NCI-H345 treated with DMSO at 0.1 percent for 48 hours (cell line): Measurements from ENCODE around the gene SMCO1.
A peak's percentile ranks its signal among the peaks of the same experiment; 100 is the strongest.
"Not testable (repeated sequence)": the region's sequence is repeated elsewhere in the genome, so short reads cannot be mapped to it uniquely, and the experiment has no call there.

ENCODE experiments used
- DNase-seq: peaks from one replicate; lab custom pipeline; 2025; ENCODE audit not compliant: unreplicated experiment; lab: John Stamatoyannopoulos, UW

The SMCO1 gene, protein sequence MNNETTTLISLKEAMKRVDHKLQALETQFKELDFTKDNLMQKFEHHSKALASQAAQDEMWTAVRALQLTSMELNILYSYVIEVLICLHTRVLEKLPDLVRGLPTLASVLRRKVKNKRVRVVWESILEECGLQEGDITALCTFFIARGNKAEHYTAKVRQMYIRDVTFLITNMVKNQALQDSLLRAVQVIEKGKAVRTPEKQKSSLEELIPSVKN

DNA sequence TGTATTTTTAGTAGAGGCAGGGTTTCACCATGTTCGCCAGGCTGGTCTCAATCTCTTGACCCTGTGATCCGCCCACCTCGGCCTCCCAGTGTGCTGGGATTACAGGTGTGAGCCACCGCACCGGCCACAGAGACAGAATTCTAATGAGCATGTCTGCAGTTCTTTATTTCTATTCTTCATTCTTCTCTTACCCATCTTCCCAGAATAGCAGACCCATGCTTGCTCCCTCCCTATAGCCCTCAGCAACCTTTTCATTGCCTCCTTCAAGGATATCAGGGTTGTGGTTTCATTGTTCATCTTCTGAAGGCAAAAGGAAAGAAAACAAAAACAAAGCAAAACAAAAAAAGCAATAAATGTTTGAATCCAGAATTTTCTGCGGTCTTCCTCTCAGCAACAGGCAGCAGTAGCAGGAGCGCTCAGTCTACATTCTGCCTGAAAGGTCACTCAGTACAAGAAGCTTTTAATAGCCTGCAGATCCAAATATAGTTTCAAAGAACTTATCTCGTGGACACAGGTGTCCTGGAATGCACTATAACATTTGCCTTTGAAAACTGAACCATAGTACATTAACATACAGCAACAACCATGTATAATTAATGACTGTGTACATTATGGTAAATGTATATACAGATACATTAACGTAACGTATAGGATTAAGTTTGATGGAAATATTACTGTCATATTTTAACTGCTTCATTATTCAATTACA, at the start of gene SMCO1:
TSS of gene SMCO1 (minus strand) at position 434 of the 709 bp plus-strand sequence. CDS start at position 297, 137 bp downstream.
- DNase-seq: no peak

DNA sequence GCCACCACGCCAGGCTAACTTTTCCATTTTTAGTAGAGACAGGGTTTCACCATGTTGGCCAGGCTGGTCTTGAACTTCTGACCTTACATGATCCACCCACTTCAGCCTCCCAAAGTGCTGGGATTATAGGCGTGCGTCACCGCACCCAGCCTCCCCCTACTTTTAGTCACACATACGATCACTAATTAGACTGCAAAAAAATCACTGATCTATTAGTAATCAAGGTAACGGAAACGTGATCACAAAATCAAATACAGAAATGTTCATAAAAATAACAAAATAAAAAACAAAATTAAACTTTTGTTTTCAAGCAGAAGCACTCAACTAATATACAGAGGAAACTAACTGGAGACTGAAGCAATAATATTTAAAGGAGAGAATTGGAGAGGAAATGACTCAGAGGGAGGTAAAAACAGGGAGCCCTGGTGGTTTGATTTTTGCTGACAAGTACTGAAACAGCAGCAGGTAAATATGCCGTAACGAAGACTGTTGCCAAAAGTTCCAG, 48.6 kb upstream of the SMCO1 start:
- no peak for DNase-seq

DNA sequence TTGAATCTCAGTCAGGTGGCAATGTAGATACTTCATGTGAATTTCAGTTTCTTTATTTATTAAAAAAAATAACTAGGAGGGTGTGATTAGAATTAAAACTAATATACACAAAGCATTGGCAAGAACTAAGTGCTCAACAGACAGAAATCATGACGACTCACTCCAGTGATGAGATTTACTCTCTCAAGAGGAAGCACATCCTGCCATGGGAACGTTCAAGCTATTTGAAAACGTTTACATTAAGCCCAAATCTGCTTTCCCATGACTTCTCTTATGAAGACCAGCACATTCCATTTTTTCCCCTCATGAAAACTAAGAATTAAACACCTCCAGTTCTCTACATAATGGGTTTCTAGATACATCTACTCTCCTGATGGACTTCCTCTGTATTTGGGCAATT, 44.7 kb upstream of the SMCO1 start:
- DNase-seq: no peak

DNA sequence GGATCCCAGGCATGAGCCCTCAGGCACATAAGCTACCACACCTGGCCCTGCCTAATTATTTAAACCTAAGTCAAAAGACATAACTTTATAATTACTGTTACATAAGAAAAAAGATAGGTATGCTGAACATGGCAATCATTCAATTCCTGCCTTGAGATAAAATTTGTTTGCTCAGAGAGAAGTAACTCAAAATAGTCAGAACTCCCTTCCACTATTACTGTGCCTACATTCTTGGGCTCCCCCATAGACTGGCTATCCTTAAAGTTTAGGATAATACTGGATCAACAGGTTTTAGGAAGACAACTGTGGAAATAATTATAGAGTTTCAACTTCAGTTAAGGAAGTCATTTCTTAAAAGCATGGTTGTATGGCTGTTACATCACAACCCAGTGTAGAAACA, 43.3 kb upstream of the SMCO1 start:
- DNase-seq: no peak

DNA sequence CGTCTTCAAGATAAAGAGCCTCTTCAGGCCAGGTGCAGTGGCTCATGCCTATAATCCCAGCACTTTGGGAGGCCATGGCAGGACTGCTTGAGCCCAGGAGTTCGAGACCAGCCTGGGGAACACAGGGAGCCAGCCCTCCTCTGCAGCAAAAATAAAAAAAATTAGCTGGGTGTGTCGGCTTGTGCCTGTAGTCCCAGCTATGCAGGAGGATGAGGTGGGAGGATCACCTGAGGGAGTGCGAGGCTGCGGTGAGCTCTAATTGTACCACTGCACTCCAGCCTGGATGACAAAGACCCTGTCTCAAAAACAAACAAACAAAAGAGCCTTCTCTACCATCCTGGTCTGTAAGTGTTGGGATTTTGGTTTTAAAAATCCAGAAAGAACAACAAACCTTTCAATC, 42.1 kb upstream of the SMCO1 start:
- DNase-seq: no peak

DNA sequence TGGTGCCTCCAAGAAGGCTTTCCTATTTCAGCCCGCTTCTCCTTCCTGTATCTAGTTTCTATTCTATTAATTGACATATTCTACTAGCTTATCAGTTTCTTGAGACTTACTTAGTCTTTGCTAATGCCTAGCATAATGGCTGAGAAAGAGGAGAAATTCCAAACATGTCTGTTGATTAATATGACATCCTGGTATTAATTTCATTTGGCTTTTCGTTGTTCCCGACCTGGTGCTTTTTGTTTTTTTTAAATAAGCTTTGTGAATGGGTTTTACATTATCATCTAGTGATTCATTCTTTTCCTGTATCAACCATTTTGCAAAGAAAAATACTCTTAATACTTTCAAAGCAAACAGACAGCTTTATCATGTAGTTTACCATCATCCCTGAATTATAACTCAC, 40.1 kb upstream of the SMCO1 start:
- DNase-seq: no peak

DNA sequence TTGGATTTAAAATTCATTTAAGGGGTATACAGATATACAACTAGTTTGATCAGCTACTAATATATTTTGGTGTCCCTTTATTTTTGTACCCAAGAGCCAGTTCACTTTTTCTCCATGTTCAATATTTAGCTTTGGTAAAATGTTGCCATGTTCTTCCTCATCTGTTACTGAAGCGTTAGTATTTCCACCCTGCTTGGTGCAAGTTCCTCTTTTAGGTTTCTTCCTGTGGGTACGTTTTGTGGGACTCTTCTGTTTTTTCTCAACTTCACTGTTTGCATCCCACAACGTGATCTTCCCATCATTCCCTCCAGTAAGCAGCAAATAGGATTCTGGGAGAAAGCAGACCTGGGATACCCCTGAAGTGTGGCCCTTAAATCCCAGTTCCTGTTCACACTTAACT, 39.1 kb upstream of the SMCO1 start:
- no peak for DNase-seq

DNA sequence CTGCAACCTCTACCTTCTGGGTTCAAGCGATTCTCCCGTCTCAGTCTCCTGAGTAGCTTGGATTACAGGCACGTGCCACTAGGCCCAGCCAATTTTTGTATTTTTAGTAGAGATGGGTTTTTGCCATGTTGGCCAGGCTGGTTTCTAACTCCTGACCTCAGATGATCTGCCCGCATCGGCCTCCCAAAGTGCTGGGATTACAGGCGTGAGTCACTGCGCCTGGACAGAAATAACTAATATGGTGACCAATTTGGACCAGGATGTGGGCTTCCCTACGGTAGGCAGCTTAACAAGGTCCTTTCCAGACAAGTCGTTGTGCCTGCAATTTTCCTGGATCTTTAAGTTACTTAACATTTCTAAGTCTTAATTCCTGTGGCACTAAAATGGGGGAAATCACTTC, 38.4 kb upstream of the SMCO1 start:
- DNase-seq: no peak

DNA sequence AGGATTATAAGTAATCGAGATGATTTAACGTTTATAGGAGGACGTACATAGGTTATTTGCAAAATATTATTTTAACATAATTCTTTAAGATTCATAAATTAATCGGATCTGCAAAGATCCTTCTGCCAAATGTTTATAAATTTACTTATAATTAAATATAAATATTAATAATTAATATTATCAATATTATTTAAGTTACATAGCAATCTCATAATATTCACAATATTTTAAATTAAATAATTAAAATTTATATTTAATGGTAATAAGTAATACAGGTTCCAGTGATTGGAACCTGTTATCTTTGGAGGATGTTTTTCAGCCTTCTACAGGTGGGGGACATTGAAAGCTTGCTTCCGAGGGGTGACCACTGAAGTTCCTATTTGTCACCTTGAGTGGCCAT, 37.1 kb upstream of the SMCO1 start:
- DNase-seq: no peak

DNA sequence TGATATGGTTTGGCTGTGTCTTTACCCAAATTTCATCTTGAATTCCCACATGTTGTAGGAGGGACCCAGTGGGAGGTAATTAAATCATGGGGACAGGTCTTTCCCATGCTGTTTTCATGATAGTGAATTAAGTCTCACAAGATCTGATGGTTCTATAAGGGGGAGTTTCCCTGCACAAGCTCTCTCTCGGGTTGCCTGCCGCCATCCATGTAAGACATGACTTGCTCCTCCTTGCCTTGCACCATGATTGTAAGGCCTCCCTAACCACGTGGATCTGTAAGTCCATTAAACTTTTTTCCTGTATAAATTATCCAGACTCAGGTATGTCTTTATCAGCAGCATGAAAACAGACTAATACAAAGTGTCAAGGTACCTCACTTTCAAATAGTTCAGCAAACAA, 35.0 kb upstream of the SMCO1 start:
- not testable (repeated sequence) for DNase-seq

DNA sequence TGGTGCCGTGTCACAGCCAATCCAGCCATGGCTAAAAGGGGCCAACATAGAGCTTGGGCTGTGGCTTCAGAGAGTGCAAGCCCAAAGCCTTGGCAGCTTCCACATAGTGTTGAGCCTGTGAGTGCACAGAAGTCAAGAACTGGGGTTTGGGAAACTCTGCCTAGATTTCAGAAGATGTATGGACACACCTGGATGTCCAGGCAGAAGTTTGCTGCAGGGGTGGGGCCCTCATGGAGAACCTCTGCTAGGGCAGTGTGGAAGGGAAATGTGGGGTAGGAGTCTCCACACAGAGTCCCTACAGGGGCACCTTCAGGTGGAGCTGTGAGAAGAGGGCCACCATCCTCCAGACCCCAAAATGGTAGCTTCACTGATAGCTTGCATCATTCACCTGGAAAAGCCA, 34.2 kb upstream of the SMCO1 start:
- not testable (repeated sequence) for DNase-seq

DNA sequence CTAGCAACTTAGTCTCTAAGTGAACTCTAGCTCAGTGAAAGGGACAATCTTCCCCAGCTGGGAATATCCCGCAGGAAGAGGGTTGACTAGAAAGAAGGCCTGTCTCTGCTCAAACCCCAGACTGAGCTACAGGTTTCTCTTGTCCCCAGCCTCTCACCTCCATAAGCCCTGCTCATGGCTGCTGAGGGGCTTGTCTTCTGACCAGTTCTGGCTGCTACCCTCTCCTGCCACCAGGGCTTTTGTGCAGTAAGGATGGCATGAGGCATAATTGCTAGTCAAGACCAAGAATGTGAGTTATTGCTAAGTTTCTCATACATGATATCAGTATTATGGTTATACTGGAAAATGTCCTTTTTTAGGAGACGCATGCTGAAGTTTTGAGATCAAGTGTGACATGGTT, 31.9 kb upstream of the SMCO1 start:
- DNase-seq: no peak

DNA sequence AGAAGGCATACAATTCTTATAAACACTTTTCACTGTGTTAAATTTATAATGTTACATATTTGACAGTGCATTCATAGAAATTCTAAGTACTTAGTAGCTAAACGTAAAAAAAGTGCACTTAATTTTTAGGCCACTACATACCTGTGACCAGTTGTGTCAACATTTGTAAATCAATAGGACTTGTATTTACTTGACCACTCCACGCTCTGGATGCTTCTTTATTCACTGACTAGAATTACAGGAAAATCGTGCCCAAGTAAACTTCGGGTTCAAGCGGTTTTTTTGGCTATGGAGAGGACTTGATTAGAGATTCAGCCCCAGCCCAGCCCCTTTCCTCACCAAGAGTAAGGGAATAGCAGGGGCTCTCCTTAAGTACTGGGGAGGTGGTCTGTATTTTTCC, 31.4 kb upstream of the SMCO1 start:
- no peak for DNase-seq

DNA sequence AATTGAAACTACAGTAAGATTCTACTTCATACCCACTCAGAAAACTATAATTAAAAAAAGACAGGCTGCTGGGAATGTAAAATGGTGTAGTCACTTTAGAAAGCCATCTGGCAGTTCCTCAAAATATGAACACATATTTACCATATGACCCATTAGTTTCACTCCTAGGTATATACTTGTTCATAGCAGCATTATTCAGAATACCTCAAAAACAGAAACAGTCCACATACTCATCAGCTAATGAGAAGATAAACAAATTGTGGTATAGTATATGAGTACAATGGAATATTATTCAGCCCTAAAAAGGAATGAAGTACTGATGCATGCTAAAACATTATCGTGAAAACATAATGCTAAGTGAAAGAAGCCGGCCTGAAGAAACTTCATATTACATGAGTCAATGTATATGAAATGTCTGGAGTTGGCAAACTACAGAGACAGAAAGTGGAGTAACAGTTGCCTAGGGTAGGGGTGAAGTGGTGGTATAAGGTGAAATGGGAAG, 29.4 kb upstream of the SMCO1 start:
- DNase-seq: no peak

DNA sequence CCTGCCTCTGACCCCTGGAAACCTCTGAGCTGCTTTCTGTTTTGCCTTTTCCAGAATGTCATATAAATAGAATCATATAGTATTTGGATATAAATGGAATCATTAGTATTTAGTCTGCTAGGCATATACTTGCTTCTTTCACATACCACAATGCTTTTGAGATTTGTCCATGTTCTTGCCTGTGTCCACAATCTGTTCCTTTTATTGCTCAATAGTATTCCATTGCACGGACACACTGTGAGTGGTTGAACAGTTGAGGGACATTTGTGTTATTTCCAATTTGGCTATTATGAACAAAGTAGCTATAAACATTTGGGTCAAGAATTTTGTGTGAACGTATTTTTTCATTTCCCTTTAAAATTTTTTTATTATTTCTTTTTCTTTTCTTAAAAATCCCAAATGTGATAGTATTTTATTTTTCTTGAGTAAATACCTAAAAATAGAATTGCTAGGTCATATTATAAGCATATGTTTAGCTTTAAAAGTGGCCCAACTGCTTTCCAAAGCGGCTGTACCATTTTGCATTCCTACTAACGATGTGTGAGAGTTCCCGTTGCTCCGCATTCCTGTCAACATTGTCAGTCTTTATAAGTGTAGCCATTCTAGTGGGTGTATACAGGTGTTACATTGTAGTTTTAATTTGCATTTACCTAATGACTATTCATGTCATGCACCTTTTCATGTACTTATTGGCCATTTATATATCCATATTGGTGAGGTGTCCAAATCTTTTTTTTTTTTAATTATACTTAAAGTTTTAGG, 26.7 kb upstream of the SMCO1 start:
- DNase-seq: no peak

DNA sequence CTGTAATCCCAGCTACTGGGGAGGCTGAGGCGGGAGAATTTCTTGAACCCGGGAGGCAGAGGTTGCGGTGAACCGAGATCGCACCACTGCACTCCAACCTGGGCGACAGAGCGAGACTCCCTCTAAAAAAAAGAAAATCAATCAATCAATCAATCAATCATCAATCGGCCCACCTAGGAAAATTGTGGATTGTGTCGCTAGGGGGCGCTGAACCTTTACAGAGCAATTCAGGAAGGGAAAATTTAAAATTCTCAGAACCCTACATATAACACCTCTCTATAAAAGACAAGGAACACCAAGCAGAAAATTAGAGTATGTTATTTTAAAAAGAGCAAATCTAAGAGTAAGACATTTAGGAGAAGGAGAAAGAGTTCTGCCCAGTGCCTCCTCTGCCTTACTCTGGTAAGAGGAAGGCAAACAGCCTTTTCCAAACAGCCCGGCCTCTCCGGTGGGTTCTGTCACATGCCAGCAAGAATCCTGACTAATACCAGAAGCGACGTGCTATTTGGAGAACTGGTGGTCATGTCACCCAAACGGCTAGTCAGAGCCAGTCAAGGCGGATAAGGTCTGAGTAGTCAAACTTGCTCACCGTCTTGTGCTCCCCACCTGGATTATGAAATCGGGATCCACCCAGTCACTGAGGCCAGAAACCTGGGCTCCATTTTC, 22.3 kb upstream of the SMCO1 start:
- DNase-seq: peak; percentile 18

DNA sequence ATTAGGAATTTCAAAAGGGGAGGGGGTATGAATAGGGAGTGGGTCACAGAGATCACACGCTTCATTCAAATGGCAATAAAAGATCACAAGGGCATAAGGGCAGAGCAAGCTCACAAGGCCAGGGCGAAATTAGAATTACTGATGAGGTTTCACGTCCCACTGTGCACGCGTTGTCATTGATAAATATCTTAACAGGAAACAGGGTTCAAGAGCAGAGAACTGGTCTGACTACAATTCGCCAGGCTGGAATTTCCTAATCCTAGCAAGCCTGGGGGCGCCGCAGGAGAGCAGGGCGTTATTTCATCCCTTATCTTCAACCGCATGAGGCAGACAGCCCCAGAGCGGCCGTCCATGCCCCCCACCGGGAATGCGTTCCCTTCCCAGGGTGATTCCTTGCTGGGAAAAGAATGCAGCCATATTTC, 18.1 kb upstream of the SMCO1 start:
- DNase-seq: no peak

DNA sequence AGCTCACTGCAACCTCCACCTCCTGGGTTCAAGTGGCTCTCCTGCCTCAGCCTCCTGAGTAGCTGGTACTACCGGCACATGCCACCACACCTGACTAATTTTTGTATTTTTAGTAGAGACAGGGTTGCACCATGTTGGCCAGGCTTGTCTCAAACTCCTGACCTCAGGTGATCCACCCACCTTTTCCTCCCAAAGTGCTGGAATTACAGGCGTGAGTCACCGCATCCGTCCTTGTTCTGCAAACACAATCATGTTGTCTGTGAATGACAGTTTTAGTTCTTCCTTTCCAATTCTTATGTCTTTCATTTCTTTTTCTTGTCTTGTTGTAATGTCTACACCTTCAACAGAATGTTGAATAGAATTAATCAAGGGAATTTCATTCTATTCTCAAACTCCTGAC, 16.3 kb upstream of the SMCO1 start:
- no peak for DNase-seq

DNA sequence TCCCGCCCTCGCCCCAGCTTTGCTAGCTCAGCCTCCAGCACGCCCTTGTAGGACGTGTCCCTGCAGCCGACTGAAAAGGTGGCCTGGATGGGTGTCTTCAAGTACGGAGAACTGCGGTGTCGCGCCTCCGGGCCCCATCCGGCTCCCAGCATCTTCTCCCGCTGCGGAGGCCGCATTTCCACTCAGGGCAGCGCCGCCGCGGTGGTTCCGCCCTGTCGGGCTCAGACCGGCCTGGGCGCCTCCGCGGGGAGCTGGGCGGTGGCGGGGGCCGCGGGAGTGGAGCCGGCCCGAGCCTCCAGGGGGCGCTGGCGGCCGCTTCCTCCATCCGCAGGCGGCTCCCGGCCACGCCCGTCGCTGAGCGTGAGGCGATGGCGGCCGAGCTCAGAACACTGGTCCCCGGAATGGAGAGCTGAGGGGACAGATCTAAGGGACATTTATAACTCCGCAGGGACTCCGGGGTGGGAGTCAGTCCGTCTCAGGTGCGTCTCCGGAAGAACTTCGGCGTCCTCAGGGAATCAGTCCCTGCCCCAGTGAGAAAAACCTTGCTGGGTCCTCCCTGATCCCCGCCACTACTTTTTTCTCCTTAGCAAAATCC, 13.6 kb upstream of the SMCO1 start:
- DNase-seq: peak; percentile 72

DNA sequence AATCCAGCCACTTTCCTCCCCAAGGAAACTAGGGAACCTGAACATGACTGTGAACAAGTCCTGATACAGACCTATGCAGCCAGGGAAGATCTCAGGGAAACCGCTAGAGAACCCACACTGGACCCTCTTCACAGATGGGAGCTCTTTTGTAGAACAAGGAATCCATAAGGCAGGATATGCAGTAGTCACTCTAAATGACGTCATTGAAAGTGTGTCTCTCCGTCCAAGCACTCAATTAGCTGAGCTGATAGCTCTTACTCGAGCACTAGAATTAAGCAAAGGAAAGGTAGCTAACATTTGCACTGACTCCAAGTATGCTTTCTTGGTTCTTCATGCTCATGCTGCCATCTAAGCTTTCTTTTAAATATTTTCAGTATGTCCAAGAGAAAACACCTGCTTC, 10.0 kb upstream of the SMCO1 start:
- no peak for DNase-seq

DNA sequence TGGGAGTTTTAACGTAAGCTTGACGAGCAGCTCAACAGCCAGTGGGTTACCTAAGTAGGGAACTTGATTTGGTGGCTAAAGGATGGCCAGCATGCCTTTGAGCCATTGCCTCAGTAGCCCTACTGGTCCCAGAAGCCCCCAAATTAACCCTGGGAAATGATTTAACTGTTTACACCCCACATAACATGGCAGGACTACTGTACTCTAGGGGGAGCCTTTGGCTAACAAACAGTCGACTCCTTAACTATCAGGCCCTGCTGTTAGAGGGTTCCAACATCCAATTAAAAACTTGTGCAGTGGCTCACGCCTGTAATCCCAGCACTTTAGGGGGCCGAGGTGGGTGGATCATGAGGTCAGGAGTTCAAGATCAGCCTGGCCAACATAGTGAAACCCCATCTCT, 9.4 kb upstream of the SMCO1 start:
- DNase-seq: no peak
